Heart left ventricle (tissue), 13 donors: ENCODE results near the gene PATE4.
"Not testable (repeated sequence)": the region's sequence is repeated elsewhere in the genome, so short reads cannot be mapped to it uniquely, and the experiment has no call there.

Source experiments
- POLR2A ChIP-seq, 2 donors: fragments of 450-650 bp; IDR thresholded peaks; one replicate each; pipeline ENCODE4 v1.6.1; 2017; ENCODE audit warnings: antibody characterized with exemption in 2 of 2, mild to moderate bottlenecking in 2 of 2, moderate library complexity in 2 of 2
- TF ChIP-seq, protein P1 (sequence below), 12 donors: fragments of 200-600 bp; sonication (generic) in 4 of 12; IDR thresholded peaks; one replicate each; pipeline versions ENCODE4 v1.5.0 to v1.8.0; 2018 to 2022; ENCODE audit warnings: antibody characterized with exemption in 12 of 12, mild to moderate bottlenecking in 5 of 12
- donor health status: ischemic (EF 13 %, LVEDD 7.1; RV severe dilation, severe dysfunction).
- donor health status: DM: no; HTN: yes; CAD: no.
- donor health status: DM: no; HTN: no; CAD: no.
- donor health status: ischemic (EF 25% LVEDD 6.9; RV normal size, moderate dysfunction).
- donor health status: ischemic (EF 25% LVEDD 5.7; RV mildly dilated, moderate dysfunction).
- donor health status: ischemic (EF 35%, LVEDD 5.7; RV mildly dilated, moderate dysfunction).
- donor health status: nonischemic (EF 11% LVEDD 7.7; RV severe dilation, severe dysfunction).
- donor health status: DM: yes; HTN: yes; CAD: no.
- donor health status: PGD.
- donor health status: ischemic (EF 29% LVEDD 5.4; RV normal size, mild dysfunction).
- donor health status: nonischemic (EF 23%, LVEDD 6.1; RV moderate dilation, normal function).

DNA sequence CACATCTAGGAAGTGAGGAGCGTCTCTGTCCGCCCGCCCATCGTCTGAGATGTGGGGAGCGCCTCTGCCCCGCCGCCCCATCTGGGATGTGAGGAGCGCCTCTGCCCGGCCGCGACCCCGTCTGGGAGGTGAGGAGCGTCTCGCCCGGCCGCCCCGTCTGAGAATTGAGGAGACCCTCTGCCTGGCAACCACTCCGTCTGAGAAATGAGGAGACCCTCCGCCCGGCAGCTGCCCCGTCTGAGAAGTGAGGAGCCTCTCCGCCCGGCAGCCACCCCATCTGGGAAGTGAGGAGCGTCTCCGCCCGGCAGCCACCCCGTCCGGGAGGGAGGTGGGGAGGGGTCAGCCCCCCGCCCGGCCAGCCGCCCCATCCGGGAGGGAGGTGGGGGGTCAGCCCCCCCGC, 29.7 kb downstream of the PATE4 start:
- TF ChIP-seq, protein P1, sequence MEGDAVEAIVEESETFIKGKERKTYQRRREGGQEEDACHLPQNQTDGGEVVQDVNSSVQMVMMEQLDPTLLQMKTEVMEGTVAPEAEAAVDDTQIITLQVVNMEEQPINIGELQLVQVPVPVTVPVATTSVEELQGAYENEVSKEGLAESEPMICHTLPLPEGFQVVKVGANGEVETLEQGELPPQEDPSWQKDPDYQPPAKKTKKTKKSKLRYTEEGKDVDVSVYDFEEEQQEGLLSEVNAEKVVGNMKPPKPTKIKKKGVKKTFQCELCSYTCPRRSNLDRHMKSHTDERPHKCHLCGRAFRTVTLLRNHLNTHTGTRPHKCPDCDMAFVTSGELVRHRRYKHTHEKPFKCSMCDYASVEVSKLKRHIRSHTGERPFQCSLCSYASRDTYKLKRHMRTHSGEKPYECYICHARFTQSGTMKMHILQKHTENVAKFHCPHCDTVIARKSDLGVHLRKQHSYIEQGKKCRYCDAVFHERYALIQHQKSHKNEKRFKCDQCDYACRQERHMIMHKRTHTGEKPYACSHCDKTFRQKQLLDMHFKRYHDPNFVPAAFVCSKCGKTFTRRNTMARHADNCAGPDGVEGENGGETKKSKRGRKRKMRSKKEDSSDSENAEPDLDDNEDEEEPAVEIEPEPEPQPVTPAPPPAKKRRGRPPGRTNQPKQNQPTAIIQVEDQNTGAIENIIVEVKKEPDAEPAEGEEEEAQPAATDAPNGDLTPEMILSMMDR (IDR thresholded peaks at IDR 0.05) = not testable (repeated sequence)
- TF ChIP-seq POLR2A (IDR thresholded peaks at IDR 0.05) = not testable (repeated sequence)
